GM12874 (cell line): ENCODE results near the gene POU6F2.

Experiments
- CTCF ChIP-seq: IDR thresholded peaks from 2 replicates; pipeline ENCODE4 v1.5.1; 2011; ENCODE audit warnings: low read depth, mild to moderate bottlenecking, control low read depth, low read length, moderate library complexity; ENCODE audit not compliant: insufficient read depth

The POU6F2 gene

GRCh38 chr7:39161903-39162302 lies 184.2 kb downstream of the POU6F2 start:
- no peak for TF ChIP-seq CTCF

GRCh38 chr7:39164887-39165286 lies 187.2 kb downstream of the POU6F2 start:
- no peak for TF ChIP-seq CTCF

- no peak for TF ChIP-seq CTCF
Measured at GRCh38 chr7:39168403-39169098, 190.8 kb downstream of the POU6F2 start.

GRCh38 chr7:39172137-39172536 lies 194.4 kb downstream of the POU6F2 start:
- no peak for TF ChIP-seq CTCF

- TF ChIP-seq CTCF = no peak
Measured at GRCh38 chr7:39181398-39181797, 203.7 kb downstream of the POU6F2 start.

GRCh38 chr7:39183796-39184195 lies 206.1 kb downstream of the POU6F2 start:
- TF ChIP-seq CTCF = no peak

GRCh38 chr7:39184391-39184790 lies 206.7 kb downstream of the POU6F2 start:
- no peak for TF ChIP-seq CTCF
